Measurements from ENCODE around the gene COL1A1.

GRCh38 chr17:50175035-50175807, 26.2 kb downstream of the COL1A1 start:
- TF ChIP-seq EP300 (IDR thresholded peaks at IDR 0.05) (no peak), CTCF (IDR thresholded peaks at IDR 0.05) (no peak), POLR2AphosphoS5 (IDR thresholded peaks at IDR 0.05) (no peak), POLR2A (IDR thresholded peaks at IDR 0.05) (no peak)
